LNCaP clone FGC (cell line): ENCODE results near the gene SYT9.

Source experiments
- DNase-seq: peaks from one replicate; pipeline ENCODE4 v3.0.0-alpha.2; 2011; ENCODE audit warnings: low read depth
- H3K4me3 ChIP-seq: 2 replicates; pipeline ENCODE4 v1.5.1; 2011; ENCODE audit warnings: mild to moderate bottlenecking, low read depth, low read length, control low read depth
- CTCF ChIP-seq: IDR thresholded peaks from 2 replicates; pipeline ENCODE4 v1.5.1; 2012; ENCODE audit warnings: mild to moderate bottlenecking; ENCODE audit not compliant: control insufficient read depth, insufficient read depth; ENCODE audit errors: extremely low read depth

The SYT9 gene

GRCh38 chr11:7306900-7307299 lies 55.2 kb downstream of the SYT9 start:
- no peak for DNase-seq
- H3K4me3 ChIP-seq: no peak overlapping the region
- TF ChIP-seq CTCF: no peak

GRCh38 chr11:7307836-7308235 lies 56.1 kb downstream of the SYT9 start:
- TF ChIP-seq CTCF: no peak
- no peak for DNase-seq
- H3K4me3 ChIP-seq: no peak overlapping the region

GRCh38 chr11:7311903-7312302 lies 60.2 kb downstream of the SYT9 start:
- TF ChIP-seq CTCF: no peak
- H3K4me3 ChIP-seq: no peak overlapping the region
- DNase-seq: no peak

- TF ChIP-seq CTCF: no peak
- H3K4me3 ChIP-seq: no peak overlapping the region
- DNase-seq: no peak
Measured at GRCh38 chr11:7314811-7315604, 63.3 kb downstream of the SYT9 start.

- no peak overlapping the region for H3K4me3 ChIP-seq
- DNase-seq: no peak
- TF ChIP-seq CTCF: no peak
Measured at GRCh38 chr11:7319501-7319900, 67.8 kb downstream of the SYT9 start.

- no peak for TF ChIP-seq CTCF
- H3K4me3 ChIP-seq: no peak overlapping the region
- no peak for DNase-seq
Measured at GRCh38 chr11:7320306-7320705, 68.6 kb downstream of the SYT9 start.
